BE2C (cell line): Measurements from ENCODE around the gene FOSL2.
A peak's percentile ranks its signal among the peaks of the same experiment; 100 is the strongest.

ENCODE experiments used
- DNase-seq: peaks from one replicate; pipeline ENCODE4 v3.0.0-alpha.2; 2020
- H3K27me3 ChIP-seq: fragments of 250-450 bp; sonication (Bioruptor Pico); 2 replicates; pipeline ENCODE4 v1.5.1; 2020; ENCODE audit warnings: mild to moderate bottlenecking
- H3K36me3 ChIP-seq: fragments of 250-450 bp; sonication (Bioruptor Pico); 2 replicates; pipeline ENCODE4 v1.5.1; 2020; ENCODE audit warnings: mild to moderate bottlenecking
- H3K4me1 ChIP-seq: fragments of 250-450 bp; sonication (Bioruptor Pico); 2 replicates; pipeline ENCODE4 v1.5.1; 2020
- H3K4me3 ChIP-seq: 2 replicates; pipeline ENCODE4 v1.5.1; 2011; ENCODE audit warnings: low read depth, low read length
- H3K9me3 ChIP-seq: fragments of 250-450 bp; sonication (Bioruptor Pico); 2 replicates; pipeline ENCODE4 v1.5.1; 2020
- TF ChIP-seq, protein P1 (sequence below): IDR thresholded peaks from 2 replicates; pipeline ENCODE4 v1.5.1; 2012; ENCODE audit warnings: mild to moderate bottlenecking, low read depth, low read length

The FOSL2 gene

GRCh38 chr2:28358668-28359201 is 33.9 kb upstream of the FOSL2 start:
- Histone ChIP-seq H3K27me3 (no peaks in the 10 kb centered on the region), H3K36me3 (no peaks in the 10 kb centered on the region), H3K4me3 (no peak overlapping the region), H3K4me1 (peaks cover 44% of the 10 kb centered on the region), H3K9me3 (no peaks in the 10 kb centered on the region)
- TF ChIP-seq, protein P1, sequence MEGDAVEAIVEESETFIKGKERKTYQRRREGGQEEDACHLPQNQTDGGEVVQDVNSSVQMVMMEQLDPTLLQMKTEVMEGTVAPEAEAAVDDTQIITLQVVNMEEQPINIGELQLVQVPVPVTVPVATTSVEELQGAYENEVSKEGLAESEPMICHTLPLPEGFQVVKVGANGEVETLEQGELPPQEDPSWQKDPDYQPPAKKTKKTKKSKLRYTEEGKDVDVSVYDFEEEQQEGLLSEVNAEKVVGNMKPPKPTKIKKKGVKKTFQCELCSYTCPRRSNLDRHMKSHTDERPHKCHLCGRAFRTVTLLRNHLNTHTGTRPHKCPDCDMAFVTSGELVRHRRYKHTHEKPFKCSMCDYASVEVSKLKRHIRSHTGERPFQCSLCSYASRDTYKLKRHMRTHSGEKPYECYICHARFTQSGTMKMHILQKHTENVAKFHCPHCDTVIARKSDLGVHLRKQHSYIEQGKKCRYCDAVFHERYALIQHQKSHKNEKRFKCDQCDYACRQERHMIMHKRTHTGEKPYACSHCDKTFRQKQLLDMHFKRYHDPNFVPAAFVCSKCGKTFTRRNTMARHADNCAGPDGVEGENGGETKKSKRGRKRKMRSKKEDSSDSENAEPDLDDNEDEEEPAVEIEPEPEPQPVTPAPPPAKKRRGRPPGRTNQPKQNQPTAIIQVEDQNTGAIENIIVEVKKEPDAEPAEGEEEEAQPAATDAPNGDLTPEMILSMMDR: no peak
- DNase-seq: no peak

DNA sequence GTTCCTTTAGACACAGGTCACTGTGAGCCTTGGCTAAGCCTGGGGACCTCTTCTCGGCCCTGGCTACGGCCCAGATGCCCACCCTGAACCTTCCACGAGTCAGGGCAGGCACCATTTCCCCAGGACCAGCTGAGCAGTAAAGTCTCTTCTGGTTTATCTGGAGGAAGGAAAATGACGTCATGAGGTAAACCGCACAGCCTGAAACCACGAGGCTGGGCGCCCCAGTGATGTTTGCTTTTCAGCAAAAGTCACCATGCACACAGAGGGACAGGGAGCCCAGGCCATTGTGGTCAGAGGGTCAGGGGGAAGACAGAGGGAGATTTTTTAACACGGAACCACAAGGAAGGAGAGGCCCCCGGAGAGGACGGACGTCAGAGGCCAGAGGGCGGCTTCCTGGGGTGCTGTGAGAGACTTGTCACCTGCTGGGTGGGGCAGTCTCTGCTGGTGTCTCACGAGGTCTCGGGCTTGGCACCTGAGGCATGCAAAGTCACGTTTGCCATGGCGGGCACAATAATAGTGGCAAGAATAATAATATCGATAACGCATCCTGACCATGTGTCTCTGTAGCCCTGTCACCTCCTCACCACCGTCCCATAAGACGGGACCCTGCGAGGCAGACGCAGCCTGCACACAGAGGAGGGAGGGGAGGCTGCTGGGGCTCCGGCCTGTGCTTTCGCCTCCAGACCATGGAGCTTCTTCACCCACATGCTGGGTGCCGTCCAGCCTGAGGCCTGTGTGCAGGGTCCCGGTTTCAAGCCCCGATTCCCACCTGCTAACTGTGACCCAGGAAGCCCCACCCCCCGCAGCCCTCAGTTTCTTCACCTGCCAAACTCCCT is 33.2 kb upstream of the FOSL2 start:
- Histone ChIP-seq H3K36me3 (no peaks in the 10 kb centered on the region), H3K4me1 (peaks cover 44% of the 10 kb centered on the region), H3K27me3 (no peaks in the 10 kb centered on the region), H3K9me3 (no peaks in the 10 kb centered on the region), H3K4me3 (no peak overlapping the region)
- DNase-seq: no peak
- TF ChIP-seq, protein P1: no peak

DNA sequence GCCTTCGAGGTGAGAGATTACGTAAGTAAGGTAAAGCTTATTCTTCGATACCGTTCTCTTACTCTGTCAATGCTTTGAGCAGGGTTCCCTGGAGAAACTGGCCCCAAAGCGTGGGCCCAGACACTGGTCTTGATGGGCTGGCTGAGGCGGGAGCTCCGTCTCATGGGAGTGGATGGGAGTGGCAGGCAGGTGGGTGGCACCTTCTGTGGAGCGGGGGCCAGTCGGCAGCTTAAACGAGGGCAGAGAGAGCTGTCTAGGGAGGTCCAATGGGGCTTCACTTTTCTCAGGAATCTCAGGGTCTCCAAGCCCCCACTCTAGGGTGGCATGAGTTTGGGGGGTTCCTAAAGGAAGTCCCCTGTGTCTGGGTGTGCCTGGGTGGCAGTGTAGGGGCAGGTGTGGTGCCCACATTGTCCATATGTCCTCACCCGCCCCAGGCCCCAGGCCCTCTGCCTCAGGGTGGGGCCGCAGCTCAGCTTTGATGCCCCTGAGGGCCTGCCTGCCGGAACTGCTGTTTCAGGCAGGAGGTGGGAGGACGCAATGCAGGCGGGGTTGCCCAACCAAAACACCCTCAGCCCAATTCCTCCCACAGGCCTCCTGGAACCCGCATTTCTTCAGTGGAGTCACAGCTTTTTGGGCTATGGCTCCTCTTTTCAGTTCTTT is 32.5 kb upstream of the FOSL2 start:
- no peak for DNase-seq
- H3K36me3 ChIP-seq: no peaks in the 10 kb centered on the region
- no peaks in the 10 kb centered on the region for H3K9me3 ChIP-seq
- H3K4me1 ChIP-seq: peaks cover 40% of the 10 kb centered on the region
- H3K27me3 ChIP-seq: no peaks in the 10 kb centered on the region
- TF ChIP-seq, protein P1: no peak
- no peak overlapping the region for H3K4me3 ChIP-seq

DNA sequence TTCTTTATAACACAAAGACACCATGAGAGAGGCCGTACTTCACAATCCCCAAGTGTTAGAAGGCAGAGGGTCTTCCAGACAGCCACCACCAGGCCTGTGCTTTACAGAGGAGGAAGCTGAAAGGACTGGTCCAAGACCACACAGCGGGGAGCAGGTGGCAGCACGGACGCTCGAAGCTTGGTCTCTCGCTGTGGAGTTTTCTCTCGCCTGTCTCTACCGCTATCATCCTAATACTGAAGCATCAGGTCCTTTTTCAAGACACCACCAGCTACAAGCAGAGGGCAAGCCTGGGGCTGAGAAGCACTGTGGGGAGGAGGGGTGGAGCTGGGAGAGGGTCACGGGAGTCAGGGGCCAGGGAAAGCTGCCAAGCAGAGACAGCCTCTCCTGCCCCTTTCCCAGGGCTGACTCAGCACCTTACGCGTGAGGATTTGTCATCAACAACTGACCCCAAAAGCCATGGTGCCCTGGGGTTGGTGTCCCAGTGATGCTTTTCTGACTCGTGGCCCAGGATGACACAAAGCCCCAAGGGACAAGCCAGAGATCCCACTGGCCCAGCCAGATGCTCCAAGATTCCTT is 31.9 kb upstream of the FOSL2 start:
- Histone ChIP-seq H3K36me3 (no peaks in the 10 kb centered on the region), H3K9me3 (no peaks in the 10 kb centered on the region), H3K4me3 (no peak overlapping the region), H3K27me3 (no peaks in the 10 kb centered on the region), H3K4me1 (peaks cover 34% of the 10 kb centered on the region)
- TF ChIP-seq, protein P1: no peak
- peak; percentile 46 for DNase-seq

DNA sequence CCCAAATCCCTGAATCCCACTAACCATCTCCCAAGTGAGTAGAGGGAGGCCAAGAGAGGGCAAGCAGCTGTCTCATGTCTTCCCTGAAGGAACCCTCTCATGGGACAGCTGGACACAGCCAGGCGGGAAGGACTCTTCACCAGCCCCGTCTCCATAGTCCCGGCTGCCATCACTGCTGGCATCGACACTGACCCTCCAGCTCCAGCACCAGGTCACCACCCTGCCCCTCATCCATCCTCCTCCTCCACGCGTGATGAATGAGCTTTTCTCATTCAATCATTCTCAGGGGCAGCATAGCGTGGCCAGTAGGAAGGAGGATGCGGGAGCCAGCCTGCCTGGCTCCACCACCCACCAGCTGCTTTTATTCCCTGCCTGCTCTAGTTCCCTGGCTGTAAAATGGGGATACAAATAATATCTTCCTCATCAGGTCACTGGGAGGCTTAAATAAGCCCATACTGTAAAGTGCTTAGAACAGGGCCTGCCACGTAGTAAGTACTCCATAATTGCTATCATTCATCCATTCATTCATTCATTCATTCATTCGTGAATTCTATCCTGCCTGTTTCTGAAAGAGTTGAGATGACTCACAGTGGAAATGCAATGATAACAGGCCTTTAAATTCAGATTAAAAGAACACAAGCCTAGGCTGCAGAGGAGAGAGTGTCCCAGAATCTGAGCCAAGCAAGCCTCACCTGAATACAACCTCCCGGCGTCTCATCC is 30.5 kb upstream of the FOSL2 start:
- H3K4me1 ChIP-seq: peaks cover 34% of the 10 kb centered on the region
- H3K9me3 ChIP-seq: no peaks in the 10 kb centered on the region
- H3K36me3 ChIP-seq: no peaks in the 10 kb centered on the region
- H3K27me3 ChIP-seq: no peaks in the 10 kb centered on the region
- H3K4me3 ChIP-seq: no peak overlapping the region
- TF ChIP-seq, protein P1: no peak
- no peak for DNase-seq
